ENCODE measurements around the gene CTIF.

Gene CTIF

DNA sequence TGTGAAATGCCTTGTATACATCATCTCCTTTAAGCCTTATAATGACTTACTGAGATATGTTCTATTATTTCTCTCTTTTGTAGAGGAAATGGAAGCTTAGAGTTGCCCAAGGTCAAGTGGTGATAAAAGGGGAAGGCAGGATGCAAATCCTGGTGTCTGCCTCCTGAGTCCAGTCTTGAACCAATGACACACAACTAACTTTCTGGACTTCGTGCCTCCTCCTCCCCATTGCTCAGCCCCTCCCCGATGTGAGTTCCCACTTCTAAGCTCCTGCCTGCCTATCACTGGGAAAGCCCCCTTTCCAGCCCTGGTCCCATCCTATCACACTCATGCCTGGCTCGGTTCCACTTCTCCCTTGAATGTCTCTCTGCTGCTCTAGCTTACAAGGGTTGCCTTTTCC lies 6.9 kb upstream of the CTIF start:
- DNase-seq (ENCODE audit: low read depth in 1 of 2, low spot score in 1 of 2): no peak

DNA sequence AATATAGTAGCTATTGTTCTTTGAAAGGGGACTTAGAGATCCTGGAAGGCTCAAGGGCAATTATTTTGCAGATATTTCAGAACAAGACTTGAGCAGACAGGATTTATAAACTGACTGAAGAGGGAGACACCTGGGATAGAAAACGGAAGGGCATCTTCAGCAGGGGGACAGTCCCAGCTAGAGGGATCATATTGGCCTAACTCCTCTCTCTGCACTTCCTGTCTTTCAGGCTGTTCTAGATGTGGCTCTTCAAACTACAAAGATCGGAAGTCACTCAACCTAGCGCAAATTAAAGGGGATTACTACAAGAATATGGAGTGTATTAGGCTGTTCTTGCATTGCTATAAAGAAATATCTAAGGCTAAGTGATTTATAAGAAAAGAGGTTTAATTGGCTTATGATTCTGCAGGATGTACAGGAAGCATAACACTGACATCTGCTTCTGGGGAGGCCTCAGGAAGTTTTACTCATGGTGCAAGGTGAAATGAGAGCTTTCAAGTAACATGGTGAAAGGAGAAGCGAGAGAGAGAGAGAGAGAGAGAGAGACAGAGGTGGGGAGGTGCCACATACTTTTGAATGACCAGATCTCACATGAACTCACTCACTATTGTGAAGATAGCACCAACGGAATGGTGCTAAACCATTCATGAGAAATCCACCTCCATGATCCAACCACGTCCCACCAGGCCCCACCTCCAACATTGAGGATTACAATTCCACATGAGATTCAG lies 5.3 kb upstream of the CTIF start:
- DNase-seq (ENCODE audit: low read depth in 1 of 2, low spot score in 1 of 2): no peak

DNA sequence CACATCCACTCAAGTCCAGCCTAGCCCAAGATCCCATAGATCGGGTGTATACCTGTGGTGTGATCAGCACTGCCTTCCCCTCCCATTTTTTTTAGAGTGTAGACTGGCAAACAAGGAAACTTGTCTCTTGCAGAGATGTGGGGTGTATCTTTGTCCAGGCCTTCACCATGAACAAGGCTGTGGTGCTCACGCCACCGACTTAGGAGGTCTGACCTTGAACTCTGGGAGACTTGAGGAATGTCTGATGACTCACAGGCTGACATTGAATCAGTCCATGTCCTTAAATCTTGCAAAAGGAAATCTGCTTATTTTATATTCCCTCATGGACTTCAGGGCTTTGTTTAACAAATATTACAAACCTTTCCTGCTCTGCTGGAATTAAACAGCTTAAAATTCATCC lies 4.5 kb upstream of the CTIF start:
- DNase-seq (ENCODE audit: low read depth in 1 of 2, low spot score in 1 of 2): no peak

DNA sequence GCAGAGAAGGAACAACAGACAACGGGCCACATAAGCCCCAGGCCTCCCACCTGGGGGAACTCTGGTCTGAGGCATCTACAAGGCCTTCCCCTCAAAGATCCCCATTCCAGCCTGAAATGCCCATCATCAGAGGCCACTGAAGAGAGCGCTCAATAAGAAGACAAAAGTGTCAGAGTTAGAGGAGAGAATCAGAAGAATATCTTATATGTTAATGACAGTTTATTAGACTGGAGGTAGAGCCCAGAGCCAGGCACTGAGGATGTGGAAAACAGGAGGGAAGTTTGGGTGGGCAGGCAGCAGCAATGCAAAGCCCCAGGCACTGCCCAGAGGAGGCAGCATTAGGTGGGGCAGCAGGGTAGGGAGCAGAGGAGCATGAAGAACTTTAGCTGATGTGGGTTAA lies 2.9 kb upstream of the CTIF start:
- DNase-seq (ENCODE audit: low read depth in 1 of 2, low spot score in 1 of 2): no peak

DNA sequence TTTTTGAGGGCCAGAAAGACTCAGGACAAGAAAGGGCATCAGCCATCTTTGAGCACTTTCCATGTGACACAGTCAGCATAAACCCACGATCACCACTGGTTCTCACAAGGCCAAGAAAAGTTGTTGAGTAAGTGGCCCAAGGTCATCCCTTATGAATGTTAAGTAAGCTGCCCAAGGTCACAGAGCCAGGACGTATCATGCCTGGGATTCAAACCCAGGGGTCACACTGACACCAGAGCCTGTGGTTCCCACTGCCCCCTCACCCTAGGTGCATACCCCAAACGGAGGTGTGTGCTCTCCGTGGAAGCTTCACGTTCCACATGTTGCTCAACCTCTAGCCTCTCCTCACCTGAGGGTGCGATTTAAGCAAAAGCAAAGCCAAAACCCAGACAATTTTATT lies 2.3 kb upstream of the CTIF start:
- no peak for DNase-seq (ENCODE audit: low read depth in 1 of 2, low spot score in 1 of 2)

DNA sequence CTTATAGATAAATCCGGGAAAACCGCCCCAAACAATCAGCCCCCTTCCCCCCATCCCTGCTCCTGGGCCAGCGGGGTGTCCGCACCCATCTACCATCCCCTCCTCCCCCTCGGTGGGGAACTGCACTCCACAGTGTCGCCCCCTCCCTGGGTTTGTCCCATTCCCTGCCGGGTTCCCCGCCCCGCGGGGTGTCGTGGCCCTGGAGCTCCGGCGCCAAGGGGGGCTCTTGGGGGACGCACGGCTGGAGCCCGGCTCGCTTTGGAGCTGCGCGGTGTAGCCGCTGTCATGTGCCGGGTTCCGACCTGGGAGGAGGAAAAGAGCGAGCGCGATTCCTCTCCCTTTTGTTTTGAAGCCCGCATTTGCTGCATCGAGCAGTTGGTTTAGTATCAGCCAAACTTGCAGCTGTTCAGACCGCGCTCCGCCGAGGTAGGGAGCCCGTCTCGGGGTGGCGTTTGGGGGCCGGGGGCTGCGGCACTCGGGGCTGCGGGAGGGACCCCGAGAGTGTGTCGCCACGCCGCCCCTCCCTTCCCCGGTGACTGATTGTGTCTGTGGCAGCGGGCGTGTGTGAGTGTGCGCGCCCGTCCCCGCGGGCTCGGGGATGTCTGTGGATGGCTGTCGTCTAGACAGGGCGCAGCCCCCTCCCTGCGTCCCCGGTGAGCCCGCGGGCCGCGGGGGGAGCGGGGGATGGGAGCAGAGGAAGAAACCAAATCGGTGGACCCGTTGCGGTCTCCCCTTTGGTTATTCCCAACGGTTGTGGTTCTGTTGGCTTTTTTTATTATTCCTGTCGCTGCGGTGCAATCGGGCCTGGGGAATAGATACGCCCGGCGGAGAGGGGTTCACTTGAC lies 797 bp downstream of the CTIF start:
- DNase-seq (ENCODE audit: low read depth in 1 of 2, low spot score in 1 of 2): peak in 1 of 2 donors; percentile 18

DNA sequence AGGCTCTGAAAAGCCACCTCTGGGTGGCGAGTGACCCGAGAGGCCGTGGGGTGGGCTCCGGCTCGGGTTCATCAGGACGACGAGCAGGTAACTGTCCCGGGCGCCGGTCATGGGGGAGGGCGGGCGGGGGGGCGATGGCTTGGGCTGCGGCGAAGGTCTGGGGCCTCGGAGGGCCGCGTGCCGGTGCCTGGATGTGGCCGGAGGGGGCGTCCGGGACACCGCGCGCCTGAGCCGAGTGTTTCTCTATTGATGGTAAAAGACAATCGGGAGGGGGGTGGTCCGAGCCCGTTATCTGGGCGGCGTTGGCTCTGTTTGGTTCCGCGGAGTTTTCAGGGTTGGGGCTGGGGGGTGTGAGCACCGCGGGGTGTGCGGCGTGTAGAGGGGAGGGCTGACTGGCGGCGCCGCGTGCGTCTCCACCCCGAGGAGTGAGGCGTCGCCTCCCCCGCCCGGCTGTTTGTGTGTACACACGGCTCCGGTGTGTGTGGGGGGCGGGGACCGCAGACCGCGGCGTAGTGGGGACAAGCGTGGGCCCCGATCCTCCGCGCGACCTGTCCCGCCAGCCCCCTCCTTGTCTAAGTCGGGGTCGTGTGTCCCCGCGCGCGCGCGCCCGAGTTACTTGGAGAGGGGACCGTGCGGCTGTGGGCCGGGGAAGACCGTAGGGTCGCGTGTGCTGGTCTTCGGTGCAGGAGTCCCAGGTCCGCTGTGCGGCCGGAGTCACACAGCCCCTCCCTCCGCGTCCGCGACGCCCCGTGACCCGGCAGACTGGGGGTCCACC lies 1.6 kb downstream of the CTIF start:
- DNase-seq (ENCODE audit: low read depth in 1 of 2, low spot score in 1 of 2): peak in 1 of 2 donors; percentile 38

DNA sequence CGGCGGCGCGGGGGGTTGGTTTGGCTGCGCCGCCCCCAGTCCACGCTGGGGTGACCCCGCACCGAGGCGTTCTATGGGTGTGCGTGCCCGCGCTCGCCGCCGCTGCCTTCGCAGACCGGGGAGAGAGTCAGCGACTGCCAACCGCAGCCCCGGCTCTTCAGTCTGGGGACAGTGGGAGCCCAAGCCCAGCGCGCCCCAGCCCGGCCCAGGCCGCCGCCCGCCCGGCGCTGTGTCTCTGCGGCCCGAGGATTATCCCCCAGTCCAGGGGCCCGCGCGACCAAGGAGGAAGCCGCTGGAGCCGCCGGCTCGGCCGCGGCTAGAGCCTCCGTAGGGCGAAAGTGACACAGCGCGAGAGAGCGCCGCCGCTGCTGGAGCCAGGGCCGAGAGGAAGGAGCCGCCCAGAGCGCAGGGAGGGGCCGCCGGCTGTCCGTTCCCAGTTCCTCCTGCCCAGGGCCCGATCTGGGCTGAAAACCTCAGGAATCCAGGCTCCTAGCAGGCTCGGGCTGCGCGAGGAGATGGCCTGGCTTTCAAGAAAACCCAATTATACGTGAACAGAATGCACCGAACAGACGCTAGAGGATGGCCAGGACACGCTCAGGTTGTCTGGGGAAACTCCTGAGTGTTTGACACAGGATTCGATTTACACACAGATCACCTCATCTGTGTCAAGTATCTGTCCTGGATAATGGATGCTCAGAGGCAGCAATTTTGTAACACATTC lies 2.4 kb downstream of the CTIF start:
- DNase-seq (ENCODE audit: low read depth in 1 of 2, low spot score in 1 of 2): no peak

DNA sequence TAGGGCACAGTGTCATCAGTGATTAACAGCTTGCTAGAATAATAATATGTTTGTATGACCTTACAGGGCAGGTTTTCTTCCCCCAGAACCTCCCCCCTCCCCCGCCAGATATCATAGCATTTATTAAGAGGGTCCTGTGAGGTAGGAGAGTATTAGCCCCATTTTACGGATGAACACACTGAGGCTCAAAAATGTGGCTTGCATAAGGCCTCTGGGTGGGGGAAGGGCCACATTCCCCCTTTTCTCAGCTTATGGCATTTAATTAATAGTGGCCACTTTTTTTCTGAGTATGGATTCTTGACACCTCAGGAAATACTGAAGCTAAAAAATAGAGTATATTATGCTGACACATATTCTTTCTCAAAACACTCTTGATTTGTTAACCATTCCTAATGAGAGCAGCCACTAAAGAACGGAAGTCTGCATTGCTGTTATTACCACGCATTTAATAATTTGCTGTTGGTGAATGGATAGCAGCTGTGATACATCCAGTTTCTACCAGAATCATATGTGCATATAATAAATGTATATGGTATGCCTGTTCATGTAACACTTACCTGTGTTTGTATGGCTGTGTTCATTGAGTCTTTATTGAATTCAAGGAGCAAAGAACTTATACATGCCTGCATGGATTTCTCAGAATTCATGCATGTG lies 3.0 kb downstream of the CTIF start:
- no peak for DNase-seq (ENCODE audit: low read depth in 1 of 2, low spot score in 1 of 2)

DNA sequence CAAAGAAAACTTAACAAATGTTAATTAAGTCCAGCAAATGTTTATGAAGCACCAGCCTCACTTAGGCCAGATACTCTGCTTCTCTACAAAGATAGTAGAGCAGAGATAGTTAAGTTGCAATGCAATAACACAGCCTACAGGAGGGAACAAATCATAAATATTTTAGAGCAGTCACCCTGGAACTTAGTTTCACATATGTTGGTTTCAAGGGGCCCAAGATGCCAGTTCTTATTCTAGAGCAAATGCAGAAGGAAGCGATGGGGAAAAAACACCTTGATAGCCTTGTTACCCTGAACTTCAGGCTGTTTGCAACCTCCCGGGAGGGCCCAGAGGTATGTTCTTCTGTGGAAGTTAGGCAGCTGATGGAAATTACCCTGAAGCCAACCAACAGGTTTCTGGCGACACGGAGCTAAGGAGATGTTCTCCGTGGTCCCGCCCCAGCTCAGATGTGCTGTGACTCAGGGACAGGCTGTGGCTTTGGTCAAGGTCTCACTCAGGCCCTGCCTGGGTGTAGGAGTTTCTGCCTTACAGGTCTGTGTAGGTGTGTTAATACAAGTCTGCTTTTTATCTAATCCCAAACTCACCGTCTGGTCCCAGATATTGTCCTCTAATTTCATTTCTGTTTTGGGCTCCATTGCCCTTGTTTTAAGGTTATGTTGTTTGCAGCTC lies 3.8 kb downstream of the CTIF start:
- no peak for DNase-seq (ENCODE audit: low read depth in 1 of 2, low spot score in 1 of 2)

DNA sequence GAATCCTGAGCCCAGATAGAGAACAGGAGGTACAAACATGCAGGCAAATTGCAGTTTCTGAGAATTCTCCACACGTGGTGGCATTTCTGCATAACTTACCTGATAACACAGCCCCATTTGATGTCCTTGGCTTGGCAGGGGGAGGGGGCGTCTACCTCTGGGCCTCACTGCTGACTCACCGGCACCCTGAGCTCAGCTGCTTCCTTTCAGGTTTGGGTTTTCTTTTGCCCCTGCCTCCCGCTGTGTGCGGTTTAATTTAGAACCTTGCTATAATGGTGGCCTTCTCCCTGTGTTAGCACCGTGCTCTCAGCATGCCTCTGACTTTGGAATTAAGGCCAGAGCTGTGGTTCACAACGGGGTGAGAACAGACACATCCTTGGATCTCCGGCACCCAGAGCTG lies 4.4 kb downstream of the CTIF start:
- DNase-seq (ENCODE audit: low read depth in 1 of 2, low spot score in 1 of 2): no peak

DNA sequence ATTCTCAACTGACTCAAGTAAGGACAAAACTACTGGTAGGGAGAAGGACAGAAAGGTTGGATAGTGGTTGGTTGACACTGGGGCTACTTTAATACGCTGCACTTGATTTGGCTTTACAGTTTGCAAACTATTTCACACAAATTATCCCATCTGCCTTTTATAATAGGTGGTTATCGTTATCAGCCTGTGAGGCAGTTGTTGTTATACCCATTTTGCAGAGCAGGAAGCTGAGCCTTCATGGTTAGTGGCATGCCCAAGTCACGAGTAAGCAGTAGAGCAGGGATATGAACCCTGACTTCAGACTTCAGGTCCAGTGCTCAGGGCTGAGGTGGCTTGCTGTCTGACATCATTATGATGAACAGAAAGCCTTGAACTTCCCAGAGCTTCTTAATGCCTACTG lies 5.3 kb downstream of the CTIF start:
- DNase-seq (ENCODE audit: low read depth in 1 of 2, low spot score in 1 of 2): no peak

DNA sequence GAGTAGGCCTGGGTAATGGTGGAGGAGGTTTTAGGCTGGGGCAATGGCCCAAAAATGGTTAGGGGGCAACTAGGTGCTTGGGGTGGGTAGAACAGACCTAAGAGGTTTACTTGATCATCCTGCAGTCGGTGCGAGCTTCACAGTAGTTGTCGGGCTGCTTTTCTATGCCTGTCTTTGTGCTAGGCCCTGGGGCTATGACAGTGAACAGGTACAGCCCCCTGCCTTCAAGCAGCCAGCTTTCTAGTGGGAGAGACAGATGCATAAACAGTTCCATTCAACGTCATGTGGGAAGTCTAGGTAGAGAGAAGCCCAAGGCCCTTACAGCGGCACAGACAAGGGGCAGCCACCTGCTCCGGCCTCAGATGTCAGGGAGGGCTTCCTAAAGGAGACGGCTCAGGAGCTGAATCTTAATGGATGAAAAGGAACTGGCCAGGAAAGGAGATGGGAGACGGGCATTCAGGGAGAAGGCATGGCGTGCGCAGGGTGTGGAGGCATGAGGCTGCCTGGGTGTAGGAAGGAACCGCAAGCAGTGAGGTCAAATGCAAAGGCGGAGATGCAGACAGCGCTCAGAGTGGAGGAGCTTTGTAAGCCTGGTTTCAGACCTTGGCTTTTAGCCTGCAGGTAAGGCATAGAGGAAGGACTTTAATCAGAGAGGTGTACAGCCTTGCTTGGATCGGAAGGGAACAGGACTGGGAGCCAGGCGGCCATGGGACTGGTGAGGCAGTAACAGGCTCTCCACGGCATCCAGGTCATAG lies 6.0 kb downstream of the CTIF start:
- no peak for DNase-seq (ENCODE audit: low read depth in 1 of 2, low spot score in 1 of 2)

DNA sequence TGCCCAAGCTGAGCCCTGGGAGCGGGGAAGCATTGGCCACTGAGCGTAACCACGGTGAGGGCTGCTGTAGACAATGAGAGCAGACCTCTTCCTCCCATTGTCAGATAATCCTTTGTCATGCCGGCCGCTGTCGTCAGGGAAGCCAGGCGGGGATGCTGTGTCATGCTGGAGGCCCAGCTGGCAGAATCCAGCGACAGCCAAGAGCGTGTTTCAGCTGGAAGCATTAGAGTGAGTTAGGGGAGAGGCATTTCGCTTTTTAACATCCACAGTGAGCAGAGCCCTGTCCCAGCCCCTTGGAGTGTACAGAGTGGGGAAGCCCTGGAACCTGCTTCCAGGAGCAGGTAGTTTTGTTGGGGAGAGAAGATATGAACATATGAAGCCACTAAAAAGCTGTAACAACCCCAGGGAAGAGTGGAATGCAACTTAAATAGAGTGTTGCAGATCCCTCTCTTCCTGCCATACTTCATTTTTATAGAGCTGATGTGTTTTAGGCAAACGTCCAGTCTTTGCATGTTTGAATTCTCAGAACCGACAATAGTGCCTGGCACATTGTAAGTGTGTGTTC lies 7.0 kb downstream of the CTIF start:
- no peak for DNase-seq (ENCODE audit: low read depth in 1 of 2, low spot score in 1 of 2)

DNA sequence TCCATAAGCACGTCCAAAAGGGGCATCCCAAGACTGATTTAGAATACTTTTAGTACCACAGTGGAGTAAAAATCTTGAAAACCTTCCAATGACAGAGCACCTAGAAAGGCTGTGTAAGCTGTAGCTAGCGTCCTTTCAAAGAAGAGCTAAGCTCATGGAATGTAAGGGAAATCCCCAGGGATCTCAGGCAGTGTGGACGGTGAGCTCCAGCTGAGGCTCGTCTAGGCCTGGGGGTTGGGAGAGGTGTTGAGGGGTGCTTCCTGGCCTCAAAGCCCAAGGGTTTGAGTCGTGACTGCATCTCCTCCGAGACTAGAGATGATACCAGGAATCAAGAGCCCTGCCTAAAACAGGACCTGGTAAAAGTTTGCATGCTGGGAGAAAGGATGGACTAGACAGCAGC lies 7.6 kb downstream of the CTIF start:
- DNase-seq (ENCODE audit: low read depth in 1 of 2, low spot score in 1 of 2): no peak

DNA sequence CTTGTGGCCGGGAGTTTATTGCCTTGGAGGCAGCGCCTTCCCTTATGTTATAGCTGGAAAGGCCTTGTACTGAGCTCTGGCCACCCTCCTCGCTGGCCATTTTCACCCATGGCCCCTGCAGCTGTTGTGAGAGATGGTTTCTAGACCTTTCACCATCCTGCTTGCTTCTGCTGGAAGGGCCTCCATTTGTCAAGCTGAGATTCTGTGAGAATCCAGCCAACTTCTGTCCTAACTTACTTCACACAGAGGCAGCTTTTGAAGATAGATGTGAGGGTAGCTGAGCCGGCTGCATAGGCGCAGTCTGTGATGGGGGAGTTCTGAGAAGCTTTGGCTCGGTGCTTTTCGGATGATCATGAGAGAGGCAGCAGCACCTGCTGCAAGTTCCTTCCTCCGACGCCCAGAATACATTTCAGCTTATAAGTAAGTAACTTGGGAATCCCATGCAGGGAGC lies 8.7 kb downstream of the CTIF start:
- DNase-seq (ENCODE audit: low read depth in 1 of 2, low spot score in 1 of 2): no peak

DNA sequence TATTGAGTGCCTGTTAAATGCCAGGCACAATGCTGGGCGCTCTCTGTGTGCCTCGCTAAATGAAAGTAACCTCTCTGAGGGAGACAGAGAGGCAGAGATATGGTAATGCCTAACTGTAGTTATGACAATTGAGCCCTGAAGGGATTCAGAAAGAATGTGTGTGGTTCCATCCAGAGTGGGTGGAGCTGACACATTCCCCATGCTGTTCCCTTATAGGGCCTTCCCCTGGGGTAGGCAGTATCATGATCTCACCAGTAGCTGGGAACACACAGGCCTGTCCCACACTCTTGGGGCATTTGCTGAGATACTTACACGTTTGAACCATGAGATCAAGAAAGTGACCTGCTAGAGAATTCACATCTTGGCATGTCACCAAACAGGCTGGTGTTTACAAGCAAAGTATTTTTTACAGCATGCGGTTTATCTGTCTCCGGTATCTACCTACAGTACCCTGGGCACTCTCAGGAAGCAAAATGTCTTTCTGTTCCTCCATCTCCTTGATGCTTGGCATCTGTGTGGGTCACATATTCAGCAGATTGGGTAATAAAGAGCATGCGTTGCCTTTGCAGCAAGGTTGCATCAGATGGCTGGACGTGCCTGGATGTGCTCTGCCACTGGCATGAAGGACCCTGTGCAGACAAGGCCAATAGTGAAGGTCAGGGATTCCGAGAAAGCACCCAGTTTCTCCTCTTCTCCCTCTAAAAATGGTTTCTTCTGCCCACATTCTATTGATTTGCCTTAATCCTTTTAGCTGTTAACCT lies 9.4 kb downstream of the CTIF start:
- DNase-seq (ENCODE audit: low read depth in 1 of 2, low spot score in 1 of 2): no peak

DNA sequence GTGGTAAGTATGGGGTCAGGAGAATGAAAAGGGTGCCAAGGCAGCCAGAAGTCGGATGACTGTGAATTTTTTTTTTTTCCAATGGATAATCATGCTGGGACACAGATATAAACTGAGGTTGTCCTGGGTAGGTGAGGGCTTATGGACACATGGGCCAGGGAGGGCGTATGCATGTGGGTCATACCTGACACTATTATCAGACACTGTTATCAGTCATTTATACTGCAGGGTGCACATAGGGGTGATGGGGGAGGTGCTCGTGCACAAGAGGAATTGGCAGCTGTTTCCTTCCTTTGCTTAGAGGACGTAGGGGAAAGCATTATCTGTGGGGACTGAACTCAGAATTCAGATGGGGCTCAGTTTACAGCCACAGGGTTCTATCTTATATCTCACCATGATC lies 10.1 kb downstream of the CTIF start:
- no peak for DNase-seq (ENCODE audit: low read depth in 1 of 2, low spot score in 1 of 2)
